IMR-90 (cell line): ENCODE results near the gene ALS2CL. TPM values are rescaled to one million over a fixed set of nuclear protein-coding genes. Genes with fewer than 3 reads are reported as not detected.
A peak's percentile ranks its signal among the peaks of the same experiment; 100 is the strongest.

Experiments
- ATAC-seq: fragments of 200-7000 bp; cut with Tn5 transposase; 2 replicates; pipeline ENCODE4 v1.9.1; 2020; ENCODE audit warnings: low read depth, mild to moderate bottlenecking, moderate library complexity
- BruUV-seq: library from RNA; stranded (reverse); fragments of 400-500 nt; replicated peaks from 2 replicates; lab custom pipeline; 2021; lab: Mats Ljungman, UMichigan
- CTCF ChIA-PET: fragments of 300-600 bp; formaldehyde crosslinking; extraction: SDS; loops from one replicate; lab custom pipeline; 2021; ENCODE audit warnings: antibody characterized with exemption; lab: Yijun Ruan, JAX
- POLR2A ChIA-PET: fragments of 300-600 bp; sonication (Branson Sonifier 250); formaldehyde crosslinking; loops from one replicate; lab custom pipeline; 2022; ENCODE audit warnings: antibody characterized with exemption; ENCODE audit not compliant: unreplicated experiment; lab: Charles Lee
- DNase-seq: peaks from one replicate; pipeline ENCODE4 v3.0.0; 2013
- H2AFZ ChIP-seq: replicated peaks from 2 replicates; pipeline ENCODE3; 2013; ENCODE audit warnings: low read length, mild to moderate bottlenecking; ENCODE audit not compliant: poor library complexity
- H2AK5ac ChIP-seq: 2 replicates; pipeline ENCODE4 v1.6.1; 2013; ENCODE audit warnings: low read depth, low read length, inconsistent platforms
- H2AK9ac ChIP-seq: replicated peaks from 2 replicates; pipeline ENCODE3; 2013; ENCODE audit warnings: mild to moderate bottlenecking, low read depth, low read length, moderate library complexity; ENCODE audit not compliant: poor library complexity
- H2BK120ac ChIP-seq: 2 replicates; pipeline ENCODE4 v1.6.1; 2013; ENCODE audit warnings: low read depth, low read length, inconsistent platforms
- H2BK15ac ChIP-seq: 3 replicates; pipeline ENCODE4 v1.6.1; 2013; ENCODE audit warnings: low read depth, low read length, inconsistent platforms
- H2BK20ac ChIP-seq: 2 replicates; pipeline ENCODE4 v1.6.1; 2013; ENCODE audit warnings: low read depth, mild to moderate bottlenecking, inconsistent platforms, low read length, moderate library complexity
- H2BK5ac ChIP-seq: 2 replicates; pipeline ENCODE4 v1.6.1; 2013; ENCODE audit warnings: mild to moderate bottlenecking, low read depth, low read length, inconsistent platforms; ENCODE audit not compliant: poor library complexity, severe bottlenecking
- H3K14ac ChIP-seq: replicated peaks from 2 replicates; pipeline ENCODE4 v1.6.1; 2013; ENCODE audit warnings: low read depth, low read length, inconsistent platforms
- H3K18ac ChIP-seq: 2 replicates; pipeline ENCODE4 v1.6.1; 2013; ENCODE audit warnings: low read depth, low read length, control low read depth
- H3K23ac ChIP-seq: 2 replicates; pipeline ENCODE4 v1.6.1; 2013; ENCODE audit warnings: low read depth, low read length, inconsistent platforms
- H3K27ac ChIP-seq: 2 replicates; pipeline ENCODE4 v1.5.1; 2013; ENCODE audit warnings: mild to moderate bottlenecking, control low read depth, low read length; ENCODE audit not compliant: insufficient read depth
- H3K27me3 ChIP-seq: 2 replicates; pipeline ENCODE4 v1.6.1; 2013; ENCODE audit warnings: low read length; ENCODE audit not compliant: control insufficient read depth, insufficient read depth
- H3K36me3 ChIP-seq: 2 replicates; pipeline ENCODE4 v1.6.1; 2013; ENCODE audit warnings: low read length, mixed read lengths; ENCODE audit not compliant: control insufficient read depth, insufficient read depth
- H3K4ac ChIP-seq: 2 replicates; pipeline ENCODE4 v1.6.1; 2013; ENCODE audit warnings: low read depth, low read length, inconsistent platforms
- H3K4me1 ChIP-seq: 2 replicates; pipeline ENCODE4 v1.6.1; 2013; ENCODE audit warnings: low read length, mixed read lengths; ENCODE audit not compliant: control insufficient read depth, insufficient read depth
- H3K4me2 ChIP-seq: 2 replicates; pipeline ENCODE4 v1.6.1; 2013; ENCODE audit warnings: low read depth, mild to moderate bottlenecking, control low read depth, low read length, moderate library complexity
- H3K4me3 ChIP-seq: 2 replicates; pipeline ENCODE4 v1.5.1; 2013; ENCODE audit warnings: low read depth, mild to moderate bottlenecking, control low read depth, low read length, moderate library complexity; ENCODE audit not compliant: insufficient read depth
- H3K56ac ChIP-seq: 2 replicates; pipeline ENCODE4 v1.6.1; 2013; ENCODE audit warnings: low read length, inconsistent platforms; ENCODE audit not compliant: insufficient read depth; ENCODE audit errors: extremely low read depth
- H3K79me1 ChIP-seq, 2 experiments: 2 replicates each; pipeline ENCODE4 v1.6.1; 2013; ENCODE audit warnings: low read length in 2 of 2, inconsistent platforms in 1 of 2, low read depth in 1 of 2
- H3K9ac ChIP-seq: 2 replicates; pipeline ENCODE4 v1.6.1; 2013; ENCODE audit warnings: low read depth, low read length, control low read depth
- H3K9me1 ChIP-seq: 2 replicates; pipeline ENCODE4 v1.6.1; 2013; ENCODE audit warnings: low read length, inconsistent platforms; ENCODE audit not compliant: insufficient read depth
- H3K9me3 ChIP-seq: 2 replicates; pipeline ENCODE4 v1.6.1; 2013; ENCODE audit warnings: low read length; ENCODE audit not compliant: control insufficient read depth, insufficient read depth
- H4K20me1 ChIP-seq: 2 replicates; pipeline ENCODE4 v1.6.1; 2013; ENCODE audit warnings: low read length, inconsistent platforms; ENCODE audit not compliant: insufficient read depth
- H4K5ac ChIP-seq: 2 replicates; pipeline ENCODE4 v1.6.1; 2013; ENCODE audit warnings: mild to moderate bottlenecking, low read depth, low read length, control low read depth
- H4K8ac ChIP-seq, 2 experiments: 2 replicates each; pipeline ENCODE4 v1.6.1; 2013; ENCODE audit warnings: low read depth in 2 of 2, low read length in 2 of 2, control low read depth in 1 of 2, inconsistent platforms in 1 of 2
- H4K91ac ChIP-seq: 2 replicates; pipeline ENCODE4 v1.6.1; 2013; ENCODE audit warnings: low read depth, low read length, inconsistent platforms; ENCODE audit not compliant: insufficient read depth
- ELK1 ChIP-seq: fragments of 150-350 bp; IDR thresholded peaks from 2 replicates; pipeline ENCODE4 v1.6.1; 2016; ENCODE audit warnings: low read depth, mild to moderate bottlenecking, low read length, moderate library complexity, borderline replicate concordance
- SMC3 ChIP-seq: fragments of 150-350 bp; IDR thresholded peaks from 2 replicates; pipeline ENCODE4 v1.6.1; 2016; ENCODE audit warnings: low read depth, mild to moderate bottlenecking, antibody characterized with exemption, low read length, moderate library complexity
- WGBS, 2 experiments: methylation state at CpG; one replicate each; pipeline versions ENCODE4 v1.1.5 to v1.1.7; 2013; ENCODE audit warnings: missing lambda C conversion rate in 2 of 2; ENCODE audit not compliant: insufficient read length in 1 of 2; ENCODE audit errors: extremely low coverage in 2 of 2; 5-methylcytosine and 5-hydroxymethylcytosine counted together
- dilution Hi-C: fragments of 300-500 bp; cut with HindIII; formaldehyde crosslinking; loops from one replicate; pipeline ENCODE4 v1.14.3; 2018; ENCODE audit warnings: low sequenced_read_pairs; ENCODE audit not compliant: unreplicated experiment
- in situ Hi-C: fragments of 300-500 bp; cut with MboI; formaldehyde crosslinking; loops from 3 replicates; pipeline ENCODE4 v1.14.3; 2019; ENCODE audit warnings: low sequenced_read_pairs, inconsistent platforms, mixed read lengths
- intact Hi-C: fragments of 100-400 bp; cut with micrococcal nuclease; formaldehyde crosslinking; loops from 2 replicates; pipeline ENCODE4 v1.10.0; 2022
- polyA plus RNA-seq, 3 experiments: library from polyadenylated mRNA; depleted of rRNA; stranded (reverse); fragments of >200 nt; gene quantifications; 2 replicates each; pipeline ENCODE4 v1.2.3, GENCODE V29; 2012; ENCODE audit warnings: low replicate concordance in 1 of 3
- total RNA-seq: library from RNA; depleted of rRNA; stranded (reverse); fragments of >200 nt; gene quantifications from 2 replicates; pipeline ENCODE4 v1.2.3, GENCODE V29; 2012

Gene ALS2CL
- total and polyA plus RNA-seq, 2 of the 4 experiments (the other 2 are of a cell fraction) = 2.2 to 4.8 TPM

- no peak for TF ChIP-seq SMC3
These were observed 16.7 kb downstream of the ALS2CL start (continued) for GRCh38 chr3:46676601-46677410.

- dilution Hi-C loops (no loop called here), in situ Hi-C loops (no loop called here), intact Hi-C loops (no loop called here)
- BruUV-seq = no TSS peak
- H3K18ac ChIP-seq = no peak overlapping the region
- no peak overlapping the region for H2BK20ac ChIP-seq
- H2AFZ ChIP-seq = no peak overlapping the region
- CTCF ChIA-PET = no interaction called here
- H3K9me1 ChIP-seq = peaks cover 5% of the 10 kb centered on the region; the same call in 1 of the 2 replicates
- no peak overlapping the region for H2BK120ac ChIP-seq
- no peak overlapping the region for H4K8ac ChIP-seq
- DNase-seq = peak; percentile 29
- peaks cover 5% of the 10 kb centered on the region; the same call in 1 of the 2 replicates for H3K36me3 ChIP-seq
- ATAC-seq = peak; percentile 66
- H4K5ac ChIP-seq = no peak overlapping the region
- no peak overlapping the region for H3K9ac ChIP-seq
- no peak overlapping the region for H2BK15ac ChIP-seq
- H4K20me1 ChIP-seq = no peaks in the 10 kb centered on the region
- TF ChIP-seq ELK1 = no peak
- H2AK9ac ChIP-seq = no peak overlapping the region
- no peak overlapping the region for H3K4me2 ChIP-seq
- POLR2A ChIA-PET = no interaction called here
- no peaks in the 10 kb centered on the region for H3K27me3 ChIP-seq
- H3K14ac ChIP-seq = no peak overlapping the region
- H3K4me3 ChIP-seq = no peak overlapping the region
- H4K91ac ChIP-seq = no peak overlapping the region
- no peak overlapping the region for H3K56ac ChIP-seq
- no peak overlapping the region for H3K23ac ChIP-seq
- H3K79me1 ChIP-seq = no peaks in the 10 kb centered on the region
- H2AK5ac ChIP-seq = no peak overlapping the region
- no peaks in the 10 kb centered on the region for H3K9me3 ChIP-seq
- no peak overlapping the region for H3K4ac ChIP-seq
- WGBS, 2 experiments = 75% methylated on average over 5 of the region's 9 CpGs; no CpG with 5 or more reads in 1 of the 2 experiments
- no peak overlapping the region for H3K27ac ChIP-seq
- no peak overlapping the region for H2BK5ac ChIP-seq
- H3K4me1 ChIP-seq = peaks cover 2% of the 10 kb centered on the region; the same call in 1 of the 2 replicates
These were observed 17.5 kb downstream of the ALS2CL start for GRCh38 chr3:46675843-46676567.
